Neural progenitor cell (in vitro differentiated cells): Measurements from ENCODE around the gene JAK3. TPM values are rescaled to one million over a fixed set of nuclear protein-coding genes. Genes with fewer than 3 reads are reported as not detected.

ENCODE experiments used
- DNase-seq: peaks from one replicate; pipeline ENCODE4 v3.0.0-alpha.2; 2016; ENCODE audit warnings: low spot score
- H2AFZ ChIP-seq: fragments of 200-600 bp; sonication (generic); replicated peaks from 2 replicates; pipeline ENCODE4 v1.6.1; 2016; ENCODE audit warnings: antibody characterized with exemption
- H3F3A ChIP-seq: fragments of 200-600 bp; sonication (generic); 2 replicates; pipeline ENCODE4 v1.6.1; 2016; ENCODE audit warnings: antibody characterized with exemption, low read depth
- H3K27ac ChIP-seq: fragments of 200-600 bp; sonication (generic); 2 replicates; pipeline ENCODE4 v1.5.1; 2016; ENCODE audit warnings: mild to moderate bottlenecking
- H3K27me3 ChIP-seq: fragments of 200-600 bp; sonication (generic); 2 replicates; pipeline ENCODE4 v1.6.1; 2016; ENCODE audit warnings: mild to moderate bottlenecking, moderate library complexity
- H3K36me3 ChIP-seq: fragments of 200-600 bp; sonication (generic); 2 replicates; pipeline ENCODE4 v1.5.1; 2016
- H3K4me1 ChIP-seq: fragments of 200-600 bp; sonication (generic); 2 replicates; pipeline ENCODE4 v1.6.1; 2016; ENCODE audit warnings: mixed run types
- H3K4me2 ChIP-seq: fragments of 200-600 bp; sonication (generic); 2 replicates; pipeline ENCODE4 v1.6.1; 2016
- H3K4me3 ChIP-seq: fragments of 200-600 bp; sonication (generic); 2 replicates; pipeline ENCODE4 v1.5.1; 2016
- H3K79me2 ChIP-seq: fragments of 200-600 bp; sonication (generic); 2 replicates; pipeline ENCODE4 v1.6.1; 2016; ENCODE audit warnings: low read depth
- H3K9ac ChIP-seq: fragments of 200-600 bp; sonication (generic); 2 replicates; pipeline ENCODE4 v1.6.1; 2016
- H3K9me3 ChIP-seq: fragments of 200-600 bp; sonication (generic); 2 replicates; pipeline ENCODE4 v1.5.1; 2016; ENCODE audit warnings: low read depth
- H4K20me1 ChIP-seq: fragments of 200-600 bp; sonication (generic); 2 replicates; pipeline ENCODE4 v1.6.1; 2016; ENCODE audit warnings: low read depth
- H3K27ac Mint-ChIP-seq: 3 replicates; pipeline ENCODE4 v1.8.0; 2021; ENCODE audit warnings: mixed read lengths
- H3K27me3 Mint-ChIP-seq: 2 replicates; pipeline ENCODE4 v1.8.0; 2022; ENCODE audit warnings: low read depth, mild to moderate bottlenecking, inconsistent platforms, moderate library complexity, mixed read lengths; ENCODE audit not compliant: insufficient read depth
- H3K36me3 Mint-ChIP-seq: 3 replicates; pipeline ENCODE4 v1.8.0; 2021; ENCODE audit warnings: mixed read lengths
- H3K4me1 Mint-ChIP-seq: 3 replicates; pipeline ENCODE4 v1.8.0; 2021; ENCODE audit warnings: mixed read lengths
- H3K4me3 Mint-ChIP-seq: 3 replicates; pipeline ENCODE4 v1.8.0; 2021; ENCODE audit warnings: mild to moderate bottlenecking, moderate library complexity, mixed read lengths
- H3K9me3 Mint-ChIP-seq: 3 replicates; pipeline ENCODE4 v1.8.0; 2020; ENCODE audit warnings: mixed read lengths
- EZH2 ChIP-seq: fragments of 200-600 bp; sonication (generic); IDR thresholded peaks from 2 replicates; pipeline ENCODE4 v1.6.1; 2017; ENCODE audit warnings: antibody characterized with exemption, mild to moderate bottlenecking, moderate library complexity
- EZH2phosphoT487 ChIP-seq: fragments of 200-600 bp; sonication (generic); IDR thresholded peaks from 2 replicates; pipeline ENCODE4 v1.6.1; 2017; ENCODE audit warnings: antibody characterized with exemption
- total RNA-seq: library from RNA; depleted of rRNA; stranded (reverse); fragments of >200 nt; gene quantifications from 2 replicates; pipeline ENCODE4 v1.2.3, GENCODE V29; 2015; ENCODE audit warnings: low replicate concordance
- TF ChIP-seq, protein P1 (sequence below): fragments of 200-600 bp; sonication (generic); IDR thresholded peaks from 2 replicates; pipeline ENCODE4 v1.5.1; 2017; ENCODE audit warnings: antibody characterized with exemption, mild to moderate bottlenecking

JAK3 gene
- total RNA-seq, 1 donor from 2014 or later = 3.4 TPM

DNA sequence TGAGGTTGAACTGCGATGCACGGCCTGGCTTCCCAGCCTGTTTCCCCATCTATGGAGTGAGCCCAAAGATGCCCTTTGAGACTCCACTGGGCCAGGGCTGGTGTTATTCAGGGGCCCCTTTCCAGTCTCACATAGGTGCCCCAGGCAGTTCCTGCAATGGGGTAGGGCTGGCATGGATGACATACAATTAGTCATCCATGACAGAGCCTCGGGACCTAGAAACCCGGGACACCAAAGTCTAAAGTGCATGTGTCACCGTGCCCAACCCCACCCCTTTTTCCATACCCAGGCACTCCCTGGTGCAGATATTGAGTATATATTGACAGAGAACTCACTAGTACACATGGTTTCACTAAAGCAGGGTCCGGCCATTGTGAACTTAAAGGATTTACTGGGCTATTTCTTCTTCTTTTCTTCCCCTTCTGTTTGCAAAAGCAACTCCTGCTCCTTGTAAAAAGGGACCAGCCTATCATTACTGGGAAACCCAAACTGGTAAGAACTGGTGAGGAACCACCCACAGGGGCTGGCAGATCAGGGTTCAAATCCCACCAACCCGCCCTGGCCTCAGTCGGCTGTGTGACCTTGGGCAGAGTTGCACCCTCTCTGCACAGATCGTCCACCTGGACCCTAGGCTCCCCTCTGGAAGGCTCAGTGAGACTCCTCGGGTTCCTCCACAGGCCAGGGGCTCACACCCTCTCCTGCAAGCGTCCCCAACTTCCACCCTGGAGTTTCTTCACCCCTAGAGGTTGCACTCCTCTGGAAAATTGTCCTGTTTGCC is 50.2 kb downstream of the JAK3 start:
- Histone ChIP-seq H3K27me3 (peaks cover 48% of the 10 kb centered on the region), H3K4me3 (no peak overlapping the region), H3K9ac (no peak overlapping the region), H3K79me2 (no peaks in the 10 kb centered on the region), H3K4me1 (no peaks in the 10 kb centered on the region), H4K20me1 (no peaks in the 10 kb centered on the region), H3K4me2 (no peak overlapping the region), H3K36me3 (no peaks in the 10 kb centered on the region), H3F3A (no peaks in the 10 kb centered on the region), H3K9me3 (no peaks in the 10 kb centered on the region), H2AFZ (no peak overlapping the region), H3K27ac (no peak overlapping the region)
- H3K4me3 Mint-ChIP-seq = no peak overlapping the region
- TF ChIP-seq EZH2 (no peak), EZH2phosphoT487 (no peak)
- TF ChIP-seq, protein P1, sequence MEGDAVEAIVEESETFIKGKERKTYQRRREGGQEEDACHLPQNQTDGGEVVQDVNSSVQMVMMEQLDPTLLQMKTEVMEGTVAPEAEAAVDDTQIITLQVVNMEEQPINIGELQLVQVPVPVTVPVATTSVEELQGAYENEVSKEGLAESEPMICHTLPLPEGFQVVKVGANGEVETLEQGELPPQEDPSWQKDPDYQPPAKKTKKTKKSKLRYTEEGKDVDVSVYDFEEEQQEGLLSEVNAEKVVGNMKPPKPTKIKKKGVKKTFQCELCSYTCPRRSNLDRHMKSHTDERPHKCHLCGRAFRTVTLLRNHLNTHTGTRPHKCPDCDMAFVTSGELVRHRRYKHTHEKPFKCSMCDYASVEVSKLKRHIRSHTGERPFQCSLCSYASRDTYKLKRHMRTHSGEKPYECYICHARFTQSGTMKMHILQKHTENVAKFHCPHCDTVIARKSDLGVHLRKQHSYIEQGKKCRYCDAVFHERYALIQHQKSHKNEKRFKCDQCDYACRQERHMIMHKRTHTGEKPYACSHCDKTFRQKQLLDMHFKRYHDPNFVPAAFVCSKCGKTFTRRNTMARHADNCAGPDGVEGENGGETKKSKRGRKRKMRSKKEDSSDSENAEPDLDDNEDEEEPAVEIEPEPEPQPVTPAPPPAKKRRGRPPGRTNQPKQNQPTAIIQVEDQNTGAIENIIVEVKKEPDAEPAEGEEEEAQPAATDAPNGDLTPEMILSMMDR = no peak
- H3K36me3 Mint-ChIP-seq = no peaks in the 10 kb centered on the region
- H3K27me3 Mint-ChIP-seq = peaks cover 33% of the 10 kb centered on the region
- H3K27ac Mint-ChIP-seq = no peak overlapping the region
- peaks cover 4% of the 10 kb centered on the region for H3K4me1 Mint-ChIP-seq
- no peaks in the 10 kb centered on the region for H3K9me3 Mint-ChIP-seq
- peak; percentile 1 for DNase-seq

DNA sequence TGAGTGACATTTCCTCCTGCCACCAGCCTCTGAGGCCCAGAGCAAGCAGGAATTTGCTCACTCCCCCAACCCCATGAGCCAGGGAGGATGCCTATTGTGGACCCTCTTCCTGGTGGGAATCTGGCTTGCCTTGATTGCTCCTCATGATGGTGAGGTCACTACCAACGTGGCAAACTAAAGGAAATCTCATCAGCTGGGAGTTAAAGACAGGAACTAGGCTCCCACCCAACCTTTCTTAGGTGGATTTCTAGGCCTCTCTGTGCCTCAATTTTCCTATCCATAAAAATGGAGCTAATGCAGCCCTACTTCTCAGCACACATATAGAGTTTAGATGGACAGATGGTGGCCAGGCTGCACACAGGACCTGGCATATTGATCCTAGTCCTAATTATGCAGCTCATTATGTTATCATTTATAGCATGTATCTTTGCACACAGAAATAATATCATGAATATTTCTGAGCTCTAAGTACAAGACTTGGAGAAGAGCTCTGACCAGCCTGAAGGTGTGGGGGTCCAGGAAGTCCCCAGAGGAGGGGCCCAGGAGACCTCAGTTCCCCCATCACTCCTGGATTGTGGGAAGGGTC is 50.9 kb downstream of the JAK3 start:
- Histone ChIP-seq H3K9me3 (no peaks in the 10 kb centered on the region), H3K4me3 (no peak overlapping the region), H3K36me3 (no peaks in the 10 kb centered on the region), H3K27ac (no peak overlapping the region), H3K4me2 (no peak overlapping the region), H3K79me2 (no peaks in the 10 kb centered on the region), H3K27me3 (peaks cover 48% of the 10 kb centered on the region), H2AFZ (no peak overlapping the region), H3F3A (no peaks in the 10 kb centered on the region), H4K20me1 (no peaks in the 10 kb centered on the region), H3K9ac (no peak overlapping the region), H3K4me1 (no peaks in the 10 kb centered on the region)
- TF ChIP-seq EZH2phosphoT487 = no peak
- Mint-ChIP-seq H3K36me3 (no peaks in the 10 kb centered on the region), H3K4me1 (peaks cover 6% of the 10 kb centered on the region), H3K27ac (no peak overlapping the region), H3K9me3 (no peaks in the 10 kb centered on the region), H3K4me3 (no peak overlapping the region), H3K27me3 (peaks cover 29% of the 10 kb centered on the region)
- DNase-seq = peak; percentile 0

DNA sequence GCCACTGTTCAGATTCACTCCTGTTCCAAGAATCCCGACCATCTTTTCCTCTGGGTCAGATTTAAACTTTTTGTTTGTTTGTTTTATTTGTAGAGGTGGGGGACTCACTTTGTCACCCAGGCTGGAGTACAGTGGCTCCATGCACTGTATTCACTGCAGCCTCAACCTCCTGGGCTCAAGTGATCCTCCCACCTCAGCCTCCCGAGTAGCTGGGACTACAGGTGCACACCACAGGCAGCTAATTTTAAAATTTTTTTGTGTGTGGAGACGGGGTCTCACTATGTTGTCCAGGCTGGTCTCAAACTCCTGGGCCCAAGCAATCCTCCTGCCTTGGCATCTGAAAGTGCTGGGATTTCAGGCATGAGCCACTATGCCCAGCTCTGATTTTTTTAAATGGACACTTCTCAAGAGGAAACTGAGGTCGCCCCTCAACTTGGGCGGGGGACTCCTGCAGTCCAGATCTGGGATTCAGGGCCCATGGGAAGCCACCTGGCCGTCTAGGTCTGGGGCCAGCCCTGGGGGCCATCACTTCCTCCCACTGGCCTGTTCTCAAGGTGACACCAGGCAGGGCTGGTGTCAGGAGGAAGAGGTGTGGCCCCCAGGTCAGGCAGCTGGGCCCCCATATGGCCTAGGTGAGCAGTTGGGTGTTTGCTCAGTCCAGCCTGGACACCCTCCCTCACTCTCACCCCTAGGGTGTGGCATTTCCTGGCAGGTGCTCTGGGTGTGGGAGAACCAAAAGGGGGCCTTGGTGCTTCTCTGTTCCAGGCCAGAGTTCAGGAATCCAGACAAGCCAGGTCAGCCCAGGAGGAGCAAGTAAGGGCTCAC is 51.6 kb downstream of the JAK3 start:
- no peaks in the 10 kb centered on the region for H3K4me1 ChIP-seq
- H3K79me2 ChIP-seq = no peaks in the 10 kb centered on the region
- H3K4me3 ChIP-seq = no peak overlapping the region
- H3K36me3 ChIP-seq = no peaks in the 10 kb centered on the region
- peaks cover 29% of the 10 kb centered on the region for H3K27me3 Mint-ChIP-seq
- TF ChIP-seq, protein P1 = no peak
- TF ChIP-seq EZH2 = no peak
- no peak for TF ChIP-seq EZH2phosphoT487
- H3K27ac Mint-ChIP-seq = no peak overlapping the region
- H3F3A ChIP-seq = no peaks in the 10 kb centered on the region
- peaks cover 13% of the 10 kb centered on the region for H3K4me1 Mint-ChIP-seq
- no peaks in the 10 kb centered on the region for H3K9me3 ChIP-seq
- H3K27ac ChIP-seq = no peak overlapping the region
- peak; percentile 1 for DNase-seq
- H2AFZ ChIP-seq = no peak overlapping the region
- no peaks in the 10 kb centered on the region for H4K20me1 ChIP-seq
- no peaks in the 10 kb centered on the region for H3K36me3 Mint-ChIP-seq
- no peak overlapping the region for H3K4me2 ChIP-seq
- H3K9ac ChIP-seq = no peak overlapping the region
- peaks cover 48% of the 10 kb centered on the region for H3K27me3 ChIP-seq
- H3K4me3 Mint-ChIP-seq = no peak overlapping the region
- H3K9me3 Mint-ChIP-seq = no peaks in the 10 kb centered on the region
